Measurements from ENCODE around the gene NRDC. TPM values are rescaled to one million over a fixed set of nuclear protein-coding genes. Genes with fewer than 3 reads are reported as not detected.

Gene NRDC
- total RNA-seq, 1 experiment from 2014 or later = 147 TPM

GRCh38 chr1:51840182-51840581 lies 38.3 kb downstream of the NRDC start:
- peaks cover 8 to 28% (median 23%) of the 10 kb centered on the region in 3 experiments; a peak in 6 of 7 replicates for H3K36me3 Mint-ChIP-seq (ENCODE audit: insufficient read depth in 1 of 3, low read depth in 3 of 3)
- no peak for DNase-seq
- peaks cover 3% of the 10 kb centered on the region; the same call in 1 of the 2 replicates for H3K4me1 ChIP-seq (ENCODE audit: insufficient read depth, low read length)

More at GRCh38 chr1:51840182-51840581, 38.3 kb downstream of the NRDC start:
- Histone ChIP-seq H3K9me3 (ENCODE audit: control insufficient read depth, low read depth, low read length) (no peaks in the 10 kb centered on the region), H3K79me2 (ENCODE audit: insufficient read depth, low read length) (no peaks in the 10 kb centered on the region; the same call in 1 of the 2 replicates), H3K27me3 (ENCODE audit: insufficient read depth, low read length) (no peaks in the 10 kb centered on the region), H2BK120ac (ENCODE audit: low read depth, low read length, poor library complexity, severe bottlenecking) (no peak overlapping the region), H3K23ac (ENCODE audit: insufficient read length, low read depth, low read length) (no peak overlapping the region), H4K5ac (ENCODE audit: insufficient read length, low read depth, low read length) (no peak overlapping the region), H3K14ac (ENCODE audit: insufficient read depth, low read length) (no peak overlapping the region), H4K8ac (replicated peaks; ENCODE audit: insufficient read length, low read depth, low read length) (no peak overlapping the region), H3K4ac (ENCODE audit: low read depth, low read length) (no peak overlapping the region), H4K91ac (ENCODE audit: insufficient read length, low read depth, low read length) (no peak overlapping the region), H3K4me2 (ENCODE audit: insufficient read depth, insufficient read length, low read length) (no peak overlapping the region), H2BK12ac (ENCODE audit: insufficient read length, low read depth, low read length) (no peak overlapping the region), H3K56ac (ENCODE audit: insufficient read length, low read depth, low read length) (no peak overlapping the region), H3T11ph (ENCODE audit: low read length) (no peak overlapping the region), H3K9ac (ENCODE audit: extremely low read depth, insufficient read length, low read length) (no peak overlapping the region), H3K79me1 (ENCODE audit: insufficient read depth, low read depth, low read length, poor library complexity, severe bottlenecking) (peaks cover 5% of the 10 kb centered on the region), H3K18ac (ENCODE audit: insufficient read length, low read depth, low read length) (no peak overlapping the region), H2BK15ac (ENCODE audit: low read depth, low read length) (no peak overlapping the region), H3K23me2 (ENCODE audit: insufficient read length, low read depth, low read length, poor library complexity, severe bottlenecking) (no peaks in the 10 kb centered on the region), H3K27ac (ENCODE audit: insufficient read length, low read depth, low read length) (no peak overlapping the region), H2AK5ac (ENCODE audit: insufficient read length, low read length) (no peak overlapping the region), H2AFZ (ENCODE audit: low read length) (no peak overlapping the region), H4K20me1 (ENCODE audit: control insufficient read depth, insufficient read depth, insufficient read length) (no peaks in the 10 kb centered on the region), H2BK5ac (ENCODE audit: insufficient read length, low read length) (no peak overlapping the region), H2BK20ac (ENCODE audit: low read depth, low read length, poor library complexity, severe bottlenecking) (no peak overlapping the region)
- Mint-ChIP-seq H3K4me1 (peaks cover 14 to 17% of the 10 kb centered on the region in 2 experiments), H3K27ac (no peak overlapping the region), H3K4me3 (no peak overlapping the region), H3K27me3 (ENCODE audit: low read depth) (no peaks in the 10 kb centered on the region; the same call in 1 of the 2 replicates), H3K9me3 (no peaks in the 10 kb centered on the region)
- TF ChIP-seq CTCF (conservative IDR thresholded peaks at IDR 0.05) = no peak
- WGBS (ENCODE audit: extremely low coverage, insufficient read length, low lambda C conversion rate) = 100% methylated on average over 1 of the region's 2 CpGs

All from H9 (cell line).